Renal cortical epithelial cell (primary cell): Measurements from ENCODE around the gene ERVH48-1. TPM values are rescaled to one million over a fixed set of nuclear protein-coding genes. Genes with fewer than 3 reads are reported as not detected.
"Not testable (repeated sequence)": the region's sequence is repeated elsewhere in the genome, so short reads cannot be mapped to it uniquely, and the experiment has no call there.

Experiments used
- DNase-seq: peaks from one replicate; pipeline ENCODE4 v3.0.0-alpha.2; 2011; ENCODE audit warnings: low read depth
- total RNA-seq: library from RNA; depleted of rRNA; stranded (reverse); fragments of >200 nt; gene quantifications from 2 replicates; pipeline ENCODE4 v1.2.3, GENCODE V29; 2014

The ERVH48-1 gene
- not detected in 2 replicates for total RNA-seq

DNA sequence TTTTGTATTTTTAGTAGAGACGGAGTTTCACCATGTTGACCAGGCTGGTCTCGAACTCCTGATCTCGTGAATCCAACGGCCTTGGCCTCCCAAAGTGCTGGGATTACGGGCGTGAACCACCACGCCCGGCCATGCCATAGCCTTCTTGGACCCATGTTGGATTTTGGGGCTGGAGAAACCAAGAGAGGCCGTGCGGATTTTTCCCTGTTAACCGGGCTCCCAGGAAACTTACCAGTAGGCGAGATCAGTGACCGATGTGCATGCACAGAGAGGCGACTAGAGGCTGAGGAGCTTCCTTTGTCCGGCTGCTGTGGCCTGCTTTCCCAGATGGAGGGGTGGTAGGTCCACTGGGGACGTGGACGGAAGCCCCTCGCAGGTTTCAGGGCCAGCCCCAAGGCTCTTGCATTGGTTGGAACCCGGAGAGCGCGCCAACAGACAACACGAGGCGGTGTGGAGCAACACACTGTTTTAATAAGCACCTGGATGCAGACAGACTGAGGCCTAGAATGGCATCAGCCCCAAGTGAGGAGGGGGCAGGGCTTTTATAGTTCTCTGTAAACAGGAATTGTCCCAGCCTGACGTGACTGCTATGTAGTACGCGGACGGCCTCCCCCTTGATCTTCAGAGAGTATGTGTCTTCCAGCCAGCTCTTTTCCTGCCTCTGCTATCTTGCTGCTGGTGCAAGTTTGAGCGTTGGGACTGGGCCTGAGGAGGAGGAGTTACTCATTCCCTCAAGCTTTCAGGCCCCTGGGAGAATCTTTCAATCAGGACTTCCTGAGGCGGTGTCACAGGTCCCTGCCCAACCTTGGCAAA, at the start of gene ERVH48-1:
Gene ERVH48-1, minus strand, starts transcription at position 517 of the 813 bp plus-strand sequence. CDS start 6,624 bp downstream, outside the sequence.
- DNase-seq, result no peak

DNA sequence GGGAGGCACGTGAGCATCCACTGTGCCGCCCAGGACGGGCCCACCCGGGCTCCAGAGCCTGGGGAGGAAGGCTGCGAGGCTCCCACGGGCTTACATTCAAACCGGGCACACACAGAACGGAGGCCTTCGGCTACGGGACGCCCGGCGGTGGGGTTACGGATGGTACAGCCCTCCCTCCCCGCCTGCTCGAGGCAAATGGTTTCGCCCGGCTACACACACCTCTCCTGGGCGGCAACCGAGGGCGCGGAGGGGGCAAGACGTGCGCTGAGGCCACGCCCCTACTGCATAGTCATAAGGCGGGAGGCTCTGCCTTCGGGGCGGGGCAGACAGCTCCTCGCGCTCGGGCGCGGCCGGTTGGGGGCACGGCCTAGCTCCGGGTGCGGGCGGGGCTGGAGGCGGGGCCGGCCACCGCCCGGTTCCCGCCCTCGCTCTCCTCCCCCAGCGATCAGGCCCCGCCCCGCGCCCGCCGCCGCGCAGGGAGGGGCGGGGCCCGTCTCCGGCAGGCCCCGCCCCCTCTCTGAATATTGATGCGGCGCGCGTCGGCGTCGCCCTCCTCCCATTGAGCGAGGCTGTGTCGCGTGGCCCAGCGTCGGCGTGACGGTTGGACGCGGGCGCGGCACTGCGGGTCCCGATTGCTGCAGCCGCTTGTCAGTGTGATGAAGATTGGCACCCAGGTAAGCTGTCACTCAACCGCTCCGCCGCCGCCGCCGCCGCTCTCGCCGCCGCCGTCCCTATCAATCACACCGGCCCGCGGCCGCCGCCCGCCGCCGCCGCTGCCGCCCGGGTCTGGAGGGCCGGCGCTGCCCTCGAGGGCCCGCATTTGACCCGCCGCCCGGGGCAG, 48.8 kb upstream of the ERVH48-1 start, which contains the start of gene PKNOX1:
Gene PKNOX1, plus strand, starts transcription at position 572 of the 841 bp plus-strand sequence. CDS start 29,820 bp downstream, outside the sequence.
- DNase-seq, result peak; percentile 88

DNA sequence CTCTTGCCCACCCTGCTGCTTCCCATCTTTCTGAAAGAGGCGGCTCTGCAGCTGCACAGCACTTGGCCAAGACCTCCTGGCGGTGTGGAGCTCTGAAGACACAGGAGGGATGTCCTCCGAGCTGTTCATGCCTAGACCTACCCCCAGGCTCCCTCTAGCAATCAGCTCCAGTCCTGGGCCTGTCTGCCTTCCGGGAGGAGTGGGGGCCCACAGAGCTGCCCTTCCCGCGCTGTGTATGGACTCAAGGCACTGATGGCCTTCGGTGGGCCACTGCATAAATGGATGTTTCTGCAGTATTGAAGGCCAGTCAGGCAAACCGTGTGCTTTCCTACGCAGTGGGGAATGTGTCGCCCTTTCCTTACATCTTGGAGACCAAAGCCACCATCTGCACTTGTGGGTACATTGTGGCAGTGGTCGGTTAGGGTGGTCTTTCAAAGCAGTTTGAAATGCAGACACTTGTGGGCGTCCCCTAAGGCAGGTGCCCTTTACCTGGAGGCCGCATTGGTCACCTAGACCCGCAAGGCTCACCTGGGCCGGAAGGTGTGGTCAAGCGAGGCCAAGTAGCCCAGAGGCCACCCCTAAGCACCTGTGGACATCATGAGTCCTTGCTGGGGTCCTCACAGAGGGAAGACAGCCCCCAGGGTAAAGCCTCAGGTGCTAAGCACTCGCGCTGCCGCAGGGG, 48.0 kb upstream of the ERVH48-1 start:
- DNase-seq, result no peak

DNA sequence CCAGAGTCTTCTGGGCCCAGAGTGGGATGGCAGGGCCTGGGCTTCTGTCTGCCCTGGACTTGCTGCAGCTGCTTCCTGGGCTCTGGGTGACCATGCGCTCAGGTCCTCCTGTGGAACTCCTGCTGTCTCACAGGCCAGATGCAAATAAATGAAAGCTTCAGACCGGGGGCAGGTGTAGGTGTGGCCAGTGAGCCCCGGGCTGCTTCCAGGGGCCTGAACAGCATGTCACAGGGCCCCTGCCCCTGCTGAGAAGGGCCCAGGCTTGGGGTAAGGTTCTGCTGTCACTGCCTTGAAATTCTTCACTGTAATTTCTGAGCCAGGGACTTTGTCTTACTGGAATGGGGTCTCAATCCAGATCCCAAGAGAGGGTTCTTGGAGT, 46.5 kb upstream of the ERVH48-1 start:
- DNase-seq, result no peak

DNA sequence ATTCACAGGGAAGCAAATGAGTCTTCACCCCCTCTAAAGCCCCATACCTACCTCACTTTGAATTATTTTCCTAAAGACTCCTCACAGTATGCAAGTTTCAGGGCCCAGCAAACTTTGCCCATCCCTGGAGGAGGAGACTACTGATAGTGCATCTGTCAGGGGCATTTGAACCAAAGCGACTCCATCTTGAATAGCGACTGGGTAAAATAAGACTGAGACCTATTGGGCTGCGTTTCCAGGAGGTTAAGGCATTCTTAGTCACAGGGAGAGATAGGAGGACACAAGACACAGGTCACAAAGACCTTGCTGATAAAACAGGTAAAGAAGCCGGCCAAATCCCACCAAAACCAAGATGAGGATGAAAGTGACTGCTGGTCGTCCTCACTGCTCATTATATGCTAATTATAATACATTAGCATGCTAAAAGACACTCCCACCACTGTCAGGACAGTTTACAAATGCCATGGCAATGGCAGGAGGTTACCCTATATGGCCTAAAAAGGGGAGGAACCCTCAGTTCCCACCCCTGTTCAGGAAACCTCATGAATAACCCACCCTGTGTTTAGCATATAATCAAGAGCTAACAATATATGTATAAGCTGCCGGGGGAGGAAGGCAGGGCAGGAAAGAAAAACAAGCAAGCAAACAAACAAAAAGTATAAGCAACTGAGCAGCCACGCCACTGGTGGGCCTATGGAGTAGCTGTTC, 45.7 kb upstream of the ERVH48-1 start:
- no peak for DNase-seq

DNA sequence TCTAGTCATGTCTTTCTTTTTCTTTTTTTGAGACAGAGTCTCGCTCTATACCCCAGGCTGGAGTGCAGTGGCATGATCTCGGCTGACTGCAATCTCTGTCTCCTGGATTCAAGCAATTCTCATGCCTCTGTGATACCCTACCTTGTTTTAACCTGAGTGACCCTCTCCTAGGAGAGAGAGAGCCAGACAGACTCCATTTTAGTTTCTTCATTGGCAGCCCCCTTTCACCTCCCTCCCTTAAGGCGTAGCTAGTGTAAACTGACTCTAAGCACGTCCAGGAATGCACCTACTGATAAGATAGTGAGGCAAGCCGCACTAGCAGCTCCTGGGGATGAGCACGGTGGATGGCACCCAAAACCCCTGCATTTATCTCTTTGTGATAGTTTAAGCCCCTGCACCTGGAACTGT, 43.8 kb upstream of the ERVH48-1 start:
- DNase-seq, result no peak

DNA sequence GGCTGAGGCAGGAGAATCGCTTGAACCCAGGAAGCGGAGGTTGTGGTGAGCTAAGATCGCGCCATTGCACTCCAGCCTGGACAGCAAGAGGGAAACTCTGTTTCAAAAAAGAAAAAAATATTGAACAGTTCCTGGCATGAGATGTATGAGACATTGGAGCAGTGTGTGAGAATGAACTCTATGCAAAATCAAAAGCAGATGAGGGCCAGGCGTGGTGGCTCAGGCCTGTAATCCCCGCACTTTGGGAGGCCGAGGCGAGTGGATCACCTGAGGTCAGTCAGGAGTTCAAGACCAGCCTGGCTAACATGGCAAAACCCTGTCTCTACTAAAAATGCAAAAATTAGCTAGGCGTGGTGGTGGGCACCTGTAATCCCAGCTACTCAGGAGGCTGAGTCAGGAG, 42.2 kb upstream of the ERVH48-1 start:
- DNase-seq, result not testable (repeated sequence)

DNA sequence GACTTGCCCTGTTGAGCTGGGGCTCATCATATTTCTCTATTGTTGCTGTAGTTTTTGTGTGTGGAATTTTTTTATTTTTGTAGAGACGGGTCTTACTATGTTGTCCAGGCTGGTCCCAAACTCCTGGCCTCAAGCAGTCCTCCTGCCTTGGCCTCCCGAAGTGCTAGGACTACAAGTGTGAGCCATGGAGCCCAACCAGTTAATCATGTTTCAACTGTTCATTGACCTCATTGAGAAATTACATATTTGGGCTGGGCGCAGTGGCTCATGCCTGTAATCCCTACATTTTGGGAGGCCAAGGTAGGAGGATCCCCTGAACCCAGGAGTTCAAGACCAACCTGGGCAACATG, 39.8 kb upstream of the ERVH48-1 start:
- DNase-seq, result no peak

DNA sequence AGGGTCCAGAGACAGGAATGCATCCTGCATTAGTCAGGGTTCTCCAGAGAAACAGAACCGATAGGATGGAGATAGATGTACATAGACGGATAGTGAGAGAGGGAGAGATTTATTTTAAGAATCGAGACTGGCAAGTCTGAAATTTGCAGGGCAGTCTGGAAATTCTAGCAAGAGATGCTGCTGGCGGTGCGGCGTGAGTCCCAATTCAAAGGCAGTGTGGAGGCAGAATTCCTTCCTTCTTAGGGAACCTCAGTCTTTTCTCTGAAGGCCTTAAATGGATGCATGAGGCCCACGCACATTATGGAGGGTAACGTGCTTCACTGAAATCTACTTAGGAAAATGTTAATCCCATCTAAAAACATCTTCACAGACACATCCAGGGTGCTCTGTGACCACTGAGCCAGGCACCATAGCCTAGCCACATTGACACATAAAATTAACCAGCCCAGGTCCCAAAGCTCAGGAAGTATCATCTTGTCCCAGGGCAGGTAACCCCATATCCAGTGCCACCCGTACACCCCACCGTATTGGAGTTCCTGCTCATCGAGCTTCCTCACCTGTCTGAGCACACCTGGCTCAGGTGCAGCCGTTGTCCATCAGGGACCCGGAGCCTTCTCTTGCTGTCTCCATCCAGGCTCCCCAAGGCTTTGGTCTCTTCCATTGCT, 39.2 kb upstream of the ERVH48-1 start:
- no peak for DNase-seq

DNA sequence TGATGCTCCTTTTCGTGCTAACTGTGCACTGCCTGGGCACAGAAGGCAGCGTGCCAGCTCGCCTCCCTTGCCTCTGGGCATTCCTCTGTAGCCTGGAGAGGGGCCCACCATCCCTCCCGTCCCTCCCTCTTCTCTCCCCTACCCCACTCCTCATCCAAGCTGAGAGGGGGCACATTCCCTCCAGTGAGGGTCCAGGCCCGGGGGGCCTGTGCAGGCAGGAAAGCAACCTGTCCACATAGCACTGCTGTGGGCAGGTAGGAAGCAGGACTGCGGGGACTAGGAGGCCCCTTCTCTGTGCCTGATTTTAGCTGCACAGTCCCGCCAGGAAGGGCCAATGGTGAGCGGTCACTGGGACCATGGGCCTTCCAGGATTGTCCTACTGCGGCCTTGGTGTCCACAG, 38.7 kb upstream of the ERVH48-1 start:
- DNase-seq, result no peak

DNA sequence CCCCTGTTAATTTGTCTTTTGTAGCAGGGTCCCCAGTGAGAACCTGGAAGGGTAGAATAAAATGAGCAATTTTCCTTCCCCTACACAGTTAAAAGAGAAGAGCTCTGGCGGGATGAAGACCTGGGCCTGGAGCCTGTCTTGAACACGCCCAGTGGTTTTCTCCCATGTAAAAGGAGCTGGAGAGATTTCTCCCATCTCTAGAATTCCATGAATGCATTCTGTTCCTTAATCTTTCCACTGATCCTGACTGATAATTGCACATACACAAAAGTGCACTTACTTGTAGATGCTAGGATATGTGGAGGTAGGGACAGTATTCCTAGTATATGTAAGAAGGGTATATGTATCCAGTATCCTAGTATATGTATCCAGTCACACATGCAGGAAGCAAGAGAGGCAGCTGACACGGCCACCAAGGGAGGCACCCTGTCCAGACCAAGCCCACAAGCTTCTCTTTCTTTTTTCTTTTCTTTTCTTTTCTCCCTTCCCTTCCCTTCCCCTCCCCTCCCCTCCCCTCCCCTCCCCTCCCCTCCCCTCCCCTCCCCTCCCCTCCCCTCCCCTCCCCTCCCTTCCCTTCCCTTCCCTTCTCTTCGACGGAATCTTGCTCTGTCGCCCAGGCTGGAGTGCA, 37.1 kb upstream of the ERVH48-1 start:
- DNase-seq, result no peak

DNA sequence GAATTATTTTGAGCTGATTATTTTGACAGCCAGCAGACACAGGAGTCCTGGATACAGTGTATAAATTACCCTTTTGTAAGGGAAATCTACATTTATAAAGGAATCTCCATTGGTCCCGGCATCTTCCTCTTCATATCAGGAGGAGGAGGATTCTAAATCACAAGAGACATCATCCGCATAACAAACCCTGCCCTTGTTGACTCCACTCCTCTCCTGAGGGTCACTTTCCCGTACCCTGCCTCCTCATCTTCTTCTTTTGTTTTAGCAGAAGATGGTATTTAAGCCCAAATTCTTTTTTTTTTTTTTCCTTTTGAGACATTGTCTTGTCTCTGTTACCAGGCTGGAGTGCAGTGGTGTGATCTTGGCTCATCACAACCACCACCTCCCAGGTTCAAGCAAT, 34.3 kb upstream of the ERVH48-1 start:
- no peak for DNase-seq

DNA sequence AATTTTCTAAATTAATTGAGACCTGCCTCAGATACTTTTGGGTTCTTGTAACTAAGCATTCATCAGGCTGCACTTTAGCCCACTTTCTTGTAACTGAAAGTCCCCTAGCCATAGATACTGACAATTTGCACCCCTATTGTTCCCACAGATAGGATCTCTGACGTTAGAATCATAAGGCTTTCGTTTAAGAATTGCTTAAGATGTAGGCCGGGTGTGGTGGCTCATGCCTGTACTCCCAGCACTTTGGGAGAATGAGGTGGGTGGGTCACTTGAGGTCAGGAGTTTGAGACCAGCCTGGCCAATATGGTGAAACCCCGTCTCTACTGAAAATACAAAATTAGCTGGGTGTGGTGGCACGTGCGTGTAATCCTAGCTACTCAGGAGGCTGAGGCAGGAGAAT, 32.7 kb upstream of the ERVH48-1 start:
- not testable (repeated sequence) for DNase-seq

DNA sequence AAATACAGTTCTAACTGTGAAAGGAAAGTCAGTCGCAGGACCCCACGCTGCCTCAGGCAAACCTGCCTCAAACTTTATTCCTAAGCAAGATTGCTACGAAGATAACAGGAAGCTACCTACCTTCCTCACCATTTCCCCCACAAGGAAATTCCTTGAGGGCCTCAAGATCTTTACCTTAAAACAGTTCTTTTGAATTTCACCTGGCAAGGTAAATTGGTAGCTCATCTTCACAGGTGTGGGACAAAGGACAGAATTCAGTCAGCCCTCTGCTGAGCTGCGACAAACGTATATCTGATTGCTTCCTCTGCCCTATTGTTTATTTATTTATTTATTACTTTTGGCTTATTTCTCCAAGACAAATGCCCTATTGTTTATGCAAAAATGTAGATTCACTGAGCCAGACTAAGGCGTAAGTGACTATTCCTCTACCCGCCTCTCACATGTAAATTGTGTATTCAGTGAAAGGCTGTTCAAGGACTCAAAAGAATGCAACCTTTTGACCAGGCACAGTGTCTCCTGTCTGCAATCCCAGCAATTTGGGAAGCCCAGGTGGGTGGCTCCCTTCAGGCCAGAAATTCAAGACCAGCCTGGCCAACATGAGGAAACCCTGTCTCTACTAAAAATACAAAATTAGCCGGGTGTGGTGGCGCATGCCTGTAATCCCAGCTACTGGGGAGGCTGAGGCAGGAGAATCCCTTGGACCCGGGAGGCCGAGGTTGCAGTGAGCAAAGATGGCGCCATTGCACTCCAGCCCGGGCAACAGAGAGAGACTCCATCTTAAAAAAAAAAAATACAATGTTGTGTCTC, 31.6 kb upstream of the ERVH48-1 start:
- DNase-seq, result no peak

DNA sequence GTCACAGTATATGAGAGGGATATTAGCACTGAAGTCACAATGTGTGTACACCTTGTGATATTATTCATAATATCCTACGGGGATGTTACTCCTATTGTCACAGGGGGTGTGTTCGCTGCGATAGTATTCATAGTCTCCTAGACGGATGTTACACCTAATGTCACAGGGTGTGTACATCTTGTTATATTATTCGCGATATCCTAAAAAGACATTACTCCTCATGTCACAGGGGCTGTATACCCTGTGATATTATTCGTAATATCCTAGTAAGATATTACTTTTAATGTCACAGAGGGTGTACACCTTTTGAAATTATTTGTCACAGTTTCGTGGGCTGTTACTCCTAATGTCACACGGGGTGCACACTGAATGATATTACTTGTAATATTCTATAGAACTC, 25.8 kb upstream of the ERVH48-1 start:
- DNase-seq, result not testable (repeated sequence)

DNA sequence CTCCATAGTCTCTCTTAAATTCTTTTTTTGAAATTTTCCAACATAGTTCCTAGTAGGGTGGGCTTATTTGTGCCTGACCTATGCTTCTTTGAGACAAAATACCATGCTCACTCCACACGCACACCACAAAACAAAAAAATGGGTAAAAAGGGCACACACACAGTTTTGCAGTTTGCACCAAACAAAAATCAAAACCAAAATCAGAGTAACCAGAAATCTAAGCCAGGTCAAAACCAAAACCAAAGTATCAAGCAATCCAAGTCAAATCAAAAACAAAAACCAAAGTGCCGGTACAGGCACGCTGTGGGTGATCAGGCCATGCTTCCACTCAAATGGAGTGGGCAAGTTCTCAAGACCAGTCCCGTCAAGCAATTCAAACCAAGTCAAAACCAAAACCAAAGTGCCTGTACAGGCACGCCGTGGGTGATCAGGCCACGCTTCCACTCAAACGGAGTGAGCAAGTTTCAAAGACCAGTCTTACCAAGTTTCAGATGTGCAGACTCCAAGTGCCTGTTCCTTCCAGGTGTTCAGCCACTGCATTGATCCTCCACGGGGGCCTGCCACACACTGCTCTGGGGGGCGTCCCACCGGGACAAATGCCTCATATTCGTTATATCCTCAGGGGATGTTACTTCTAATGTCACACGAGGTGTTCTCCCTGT, 23.8 kb upstream of the ERVH48-1 start:
- not testable (repeated sequence) for DNase-seq

DNA sequence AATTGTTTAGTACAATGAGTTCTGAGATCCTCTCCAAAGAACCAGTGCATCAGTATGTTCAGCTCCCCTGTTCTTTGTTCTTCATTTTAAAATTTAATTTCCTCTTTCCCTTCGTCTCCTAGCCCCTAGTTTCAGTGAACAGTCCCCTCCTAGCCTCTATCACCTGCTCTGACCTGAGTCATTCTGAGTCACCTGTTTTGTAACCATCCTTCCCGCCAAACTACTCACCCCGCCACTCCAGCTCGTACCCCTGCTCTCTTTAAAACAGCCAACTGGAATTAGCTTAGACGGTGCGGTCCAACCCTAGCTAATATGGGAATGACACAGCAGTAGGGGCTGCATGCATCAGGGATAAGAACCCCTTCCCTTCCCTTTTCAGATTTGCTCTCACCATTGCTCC, 16.8 kb upstream of the ERVH48-1 start:
- DNase-seq, result no peak

DNA sequence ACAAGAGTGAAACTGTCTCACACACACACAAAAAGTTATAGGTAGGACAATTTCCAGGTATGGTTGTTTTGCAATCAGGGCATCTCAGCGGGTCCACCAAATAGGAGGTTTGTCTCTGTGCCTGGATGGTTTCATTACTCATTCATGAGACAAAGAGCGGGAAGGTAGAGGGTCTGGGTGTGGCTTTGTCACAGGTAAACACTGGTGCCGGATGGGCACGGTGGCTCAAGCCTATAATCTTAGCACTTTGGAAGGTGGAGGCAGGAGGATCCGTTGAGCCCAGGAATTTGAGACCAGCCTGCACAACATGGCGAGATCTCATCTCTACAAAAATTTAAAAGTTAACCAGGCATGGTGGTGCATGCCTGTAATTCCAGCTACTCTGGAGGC, 16.3 kb upstream of the ERVH48-1 start:
- DNase-seq, result no peak
